Measurements from ENCODE around the gene PSME2.

DNA sequence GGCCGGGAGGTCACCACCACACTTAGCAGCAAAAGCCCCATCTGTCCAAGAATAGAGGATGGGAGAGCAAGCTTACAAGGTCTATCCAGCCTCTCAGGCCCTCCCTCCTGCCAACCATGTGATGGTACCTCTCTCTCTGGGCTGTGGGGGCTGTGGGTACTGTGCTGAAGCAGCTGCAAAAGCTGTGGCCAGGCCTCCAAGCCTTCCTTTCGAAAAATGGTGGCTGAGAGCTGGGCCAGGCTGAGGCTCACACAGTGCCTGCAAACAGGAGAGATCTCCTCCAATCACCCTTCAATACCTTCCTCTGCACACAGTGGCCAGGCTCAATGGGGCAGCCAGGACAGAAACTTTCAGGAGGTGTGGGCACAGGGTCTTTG, 41.1 kb upstream of the PSME2 start:
- TF ChIP-seq CTCF (conservative IDR thresholded peaks at IDR 0.05 in 1 of 2, IDR thresholded peaks at IDR 0.05 in 1 of 2; ENCODE audit: extremely low read depth in 1 of 2, insufficient read depth in 1 of 2, low read depth in 1 of 2, low read length in 2 of 2) (no peak), EZH2 (IDR thresholded peaks at IDR 0.05; ENCODE audit: borderline replicate concordance, low read length) (no peak)

All from mammary epithelial cell (primary cell).